H9 (cell line): Measurements from ENCODE around the gene METTL27. TPM values are rescaled to one million over a fixed set of nuclear protein-coding genes. Genes with fewer than 3 reads are reported as not detected.
"Not testable (repeated sequence)": the region's sequence is repeated elsewhere in the genome, so short reads cannot be mapped to it uniquely, and the experiment has no call there.

ENCODE experiments used
- DNase-seq: peaks from one replicate; pipeline ENCODE4 v3.0.0-alpha.2; 2017
- H2AFZ ChIP-seq: one replicate; pipeline ENCODE4 v1.6.1; 2013; ENCODE audit warnings: mild to moderate bottlenecking, low read length, control low read depth, moderate library complexity
- H2AK5ac ChIP-seq: 2 replicates; pipeline ENCODE4 v1.6.1; 2013; ENCODE audit warnings: low read length, control low read depth, mixed read lengths; ENCODE audit not compliant: insufficient read length
- H2BK120ac ChIP-seq: one replicate; pipeline ENCODE4 v1.6.1; 2013; ENCODE audit warnings: low read depth, mild to moderate bottlenecking, low read length, control low read depth, inconsistent platforms; ENCODE audit not compliant: poor library complexity, severe bottlenecking
- H2BK12ac ChIP-seq: 2 replicates; pipeline ENCODE4 v1.6.1; 2013; ENCODE audit warnings: low read length, control low read depth, mixed read lengths, low read depth; ENCODE audit not compliant: insufficient read length
- H2BK15ac ChIP-seq: 2 replicates; pipeline ENCODE4 v1.6.1; 2013; ENCODE audit warnings: low read depth, low read length, control low read depth
- H2BK20ac ChIP-seq: one replicate; pipeline ENCODE4 v1.6.1; 2013; ENCODE audit warnings: low read depth, mild to moderate bottlenecking, low read length, control low read depth, inconsistent platforms; ENCODE audit not compliant: poor library complexity, severe bottlenecking
- H2BK5ac ChIP-seq: 2 replicates; pipeline ENCODE4 v1.6.1; 2013; ENCODE audit warnings: low read length, control low read depth, mixed read lengths; ENCODE audit not compliant: insufficient read length
- H3K14ac ChIP-seq: 2 replicates; pipeline ENCODE4 v1.6.1; 2013; ENCODE audit warnings: low read length, control low read depth; ENCODE audit not compliant: insufficient read depth
- H3K18ac ChIP-seq: 2 replicates; pipeline ENCODE4 v1.6.1; 2013; ENCODE audit warnings: low read depth, mild to moderate bottlenecking, mixed read lengths, low read length, control low read depth; ENCODE audit not compliant: insufficient read length
- H3K23ac ChIP-seq: 2 replicates; pipeline ENCODE4 v1.6.1; 2013; ENCODE audit warnings: low read length, control low read depth, mixed read lengths, low read depth; ENCODE audit not compliant: insufficient read length
- H3K23me2 ChIP-seq: 2 replicates; pipeline ENCODE4 v1.6.1; 2013; ENCODE audit warnings: low read depth, mild to moderate bottlenecking, mixed read lengths, low read length, control low read depth; ENCODE audit not compliant: insufficient read length, poor library complexity, severe bottlenecking
- H3K27ac ChIP-seq: 2 replicates; pipeline ENCODE4 v1.5.1; 2013; ENCODE audit warnings: low read length, control low read depth, mixed read lengths, low read depth; ENCODE audit not compliant: insufficient read length
- H3K27me3 ChIP-seq: 2 replicates; pipeline ENCODE4 v1.6.1; 2013; ENCODE audit warnings: low read length, control low read depth, inconsistent platforms; ENCODE audit not compliant: insufficient read depth
- H3K4ac ChIP-seq: 2 replicates; pipeline ENCODE4 v1.6.1; 2013; ENCODE audit warnings: low read depth, mild to moderate bottlenecking, control low read depth, inconsistent platforms, low read length, moderate library complexity
- H3K4me1 ChIP-seq: 2 replicates; pipeline ENCODE4 v1.6.1; 2013; ENCODE audit warnings: low read length, control low read depth, inconsistent platforms; ENCODE audit not compliant: insufficient read depth
- H3K4me2 ChIP-seq: 2 replicates; pipeline ENCODE4 v1.6.1; 2013; ENCODE audit warnings: low read length, control low read depth, mixed read lengths; ENCODE audit not compliant: insufficient read length, insufficient read depth
- H3K56ac ChIP-seq: 2 replicates; pipeline ENCODE4 v1.6.1; 2013; ENCODE audit warnings: low read depth, mild to moderate bottlenecking, mixed read lengths, low read length, control low read depth; ENCODE audit not compliant: insufficient read length
- H3K79me1 ChIP-seq: 2 replicates; pipeline ENCODE4 v1.6.1; 2013; ENCODE audit warnings: low read depth, mild to moderate bottlenecking, moderate library complexity, low read length, control low read depth, inconsistent platforms; ENCODE audit not compliant: insufficient read depth, poor library complexity, severe bottlenecking
- H3K79me2 ChIP-seq: 2 replicates; pipeline ENCODE4 v1.6.1; 2013; ENCODE audit warnings: low read length, control low read depth, inconsistent platforms; ENCODE audit not compliant: insufficient read depth
- H3K9ac ChIP-seq: 2 replicates; pipeline ENCODE4 v1.6.1; 2013; ENCODE audit warnings: low read length, control low read depth, mixed read lengths; ENCODE audit not compliant: insufficient read length; ENCODE audit errors: extremely low read depth
- H3K9me3 ChIP-seq: one replicate; pipeline ENCODE4 v1.6.1; 2013; ENCODE audit warnings: low read depth, low read length, inconsistent platforms; ENCODE audit not compliant: control insufficient read depth
- H3T11ph ChIP-seq: one replicate; pipeline ENCODE4 v1.6.1; 2013; ENCODE audit warnings: mild to moderate bottlenecking, low read length, control low read depth, inconsistent platforms
- H4K20me1 ChIP-seq: one replicate; pipeline ENCODE4 v1.6.1; 2013; ENCODE audit not compliant: control insufficient read depth, insufficient read length, insufficient read depth
- H4K5ac ChIP-seq: 2 replicates; pipeline ENCODE4 v1.6.1; 2013; ENCODE audit warnings: low read depth, mild to moderate bottlenecking, mixed read lengths, low read length, control low read depth; ENCODE audit not compliant: insufficient read length
- H4K8ac ChIP-seq: replicated peaks from 2 replicates; pipeline ENCODE4 v1.6.1; 2013; ENCODE audit warnings: low read length, control low read depth, mixed read lengths, low read depth; ENCODE audit not compliant: insufficient read length
- H4K91ac ChIP-seq: 2 replicates; pipeline ENCODE4 v1.6.1; 2013; ENCODE audit warnings: low read depth, mild to moderate bottlenecking, moderate library complexity, mixed read lengths, low read length, control low read depth; ENCODE audit not compliant: insufficient read length
- H3K27ac Mint-ChIP-seq, 3 experiments: 2 replicates in 2 of 3; 3 replicates in 1 of 3; pipeline ENCODE4 v1.8.0; 2020 to 2021; ENCODE audit warnings: mixed read lengths in 3 of 3, mild to moderate bottlenecking in 1 of 3, moderate library complexity in 1 of 3
- H3K27me3 Mint-ChIP-seq: 2 replicates; pipeline ENCODE4 v1.8.0; 2021; ENCODE audit warnings: low read depth, mild to moderate bottlenecking, moderate library complexity, mixed read lengths
- H3K36me3 Mint-ChIP-seq, 3 experiments: 2 replicates in 2 of 3; 3 replicates in 1 of 3; pipeline ENCODE4 v1.8.0; 2020 to 2021; ENCODE audit warnings: low read depth in 3 of 3, mixed read lengths in 3 of 3; ENCODE audit not compliant: insufficient read depth in 1 of 3
- H3K4me1 Mint-ChIP-seq, 2 experiments: 2 replicates each; pipeline ENCODE4 v1.8.0; 2020; ENCODE audit warnings: mixed read lengths in 2 of 2
- H3K4me3 Mint-ChIP-seq, 2 experiments: 2 replicates in 1 of 2; 3 replicates in 1 of 2; pipeline ENCODE4 v1.8.0; 2020 to 2021; ENCODE audit warnings: mild to moderate bottlenecking in 2 of 2, mixed read lengths in 2 of 2, moderate library complexity in 1 of 2
- H3K9me3 Mint-ChIP-seq, 2 experiments: 2 replicates in 1 of 2; 3 replicates in 1 of 2; pipeline ENCODE4 v1.8.0; 2020; ENCODE audit warnings: mild to moderate bottlenecking in 2 of 2, mixed read lengths in 2 of 2, moderate library complexity in 1 of 2
- CTCF ChIP-seq: fragments of 200-600 bp; sonication (generic); conservative IDR thresholded peaks from 3 replicates; pipeline ENCODE4 v1.8.0; 2021; ENCODE audit warnings: antibody characterized with exemption, mild to moderate bottlenecking
- WGBS: extraction: QIAGEN DNeasy Blood & Tissue Kit; methylation state at CpG from one replicate; pipeline ENCODE4 v1.1.7; 2013; ENCODE audit warnings: missing lambda C conversion rate, low lambda C conversion rate, mixed read lengths; ENCODE audit not compliant: insufficient read length; ENCODE audit errors: extremely low coverage; 5-methylcytosine and 5-hydroxymethylcytosine counted together
- total RNA-seq: library from RNA; stranded (reverse); gene quantifications from 2 replicates; pipeline ENCODE4 v1.2.1, GENCODE V29; 2021

Gene METTL27
- total RNA-seq, 1 experiment from 2014 or later: 13.5 TPM

DNA sequence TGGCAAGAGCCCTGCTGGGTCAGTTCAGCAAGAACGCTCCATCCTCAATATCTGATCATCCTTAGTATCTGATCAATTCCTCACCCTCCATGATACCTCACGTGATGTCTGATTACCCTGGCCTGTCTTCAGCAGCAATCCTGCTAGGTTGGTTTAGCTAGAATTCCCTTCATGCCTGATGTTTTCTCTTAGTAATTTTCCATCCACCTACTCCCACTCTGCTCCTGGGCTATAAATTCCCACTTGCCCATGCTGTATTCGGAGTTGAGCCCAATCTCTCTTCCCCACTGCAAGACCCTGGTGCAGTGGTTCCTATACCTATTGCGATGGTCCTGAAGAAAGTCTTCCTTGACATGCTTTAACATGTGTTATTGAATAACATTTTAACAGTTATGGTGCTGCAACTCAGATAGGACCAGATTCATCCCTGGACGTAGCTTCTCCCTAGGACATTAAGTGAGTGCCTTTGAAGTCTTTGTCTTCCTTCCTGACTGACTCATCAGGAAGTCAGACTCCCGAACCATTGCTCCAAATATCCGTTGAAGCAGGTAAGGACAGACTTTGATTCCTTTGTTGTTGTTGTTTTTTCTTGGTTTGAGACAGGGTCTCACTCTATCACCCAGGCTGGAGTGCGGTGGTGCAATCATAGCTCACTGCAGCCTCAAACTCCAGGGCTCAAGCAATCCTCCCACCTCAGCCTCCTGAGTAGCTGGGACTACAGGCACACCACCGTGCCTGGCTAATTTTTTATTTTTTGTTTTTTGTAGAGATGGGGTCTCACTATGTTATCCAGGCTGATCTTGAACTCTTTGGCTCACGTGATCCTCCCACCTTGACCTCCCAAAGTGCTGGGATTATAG lies 42.8 kb downstream of the METTL27 start:
- H3K56ac ChIP-seq: no peak overlapping the region

DNA sequence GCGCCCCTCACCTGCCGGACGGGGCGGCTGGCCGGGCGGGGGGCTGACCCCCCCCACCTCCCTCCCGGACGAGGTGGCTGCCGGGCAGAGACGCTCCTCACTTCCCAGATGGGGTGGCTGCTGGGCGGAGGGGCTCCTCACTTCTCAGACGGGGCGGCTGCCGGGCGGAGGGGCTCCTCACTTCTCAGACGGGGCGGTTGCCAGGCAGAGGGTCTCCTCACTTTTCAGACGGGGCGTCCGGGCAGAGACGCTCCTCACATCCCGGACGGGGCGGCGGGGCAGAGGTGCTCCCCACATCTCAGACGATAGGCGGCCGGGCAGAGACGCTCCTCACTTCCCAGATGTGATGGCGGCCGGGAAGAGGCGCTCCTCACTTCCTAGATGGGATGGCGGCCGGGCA lies 45.1 kb downstream of the METTL27 start:
- not testable (repeated sequence) for H3K4me2 ChIP-seq, H3K27me3 Mint-ChIP-seq, H3K14ac ChIP-seq, H3K27me3 ChIP-seq, H3K18ac ChIP-seq, DNase-seq, H3K27ac ChIP-seq, H2BK12ac ChIP-seq, H3K27ac Mint-ChIP-seq, H2AK5ac ChIP-seq, H2AFZ ChIP-seq, H2BK5ac ChIP-seq, H3K4me1 ChIP-seq, H4K5ac ChIP-seq, H3K9me3 Mint-ChIP-seq, H4K20me1 ChIP-seq, H3K9ac ChIP-seq, H3T11ph ChIP-seq, H3K79me2 ChIP-seq, H4K8ac ChIP-seq, H3K23me2 ChIP-seq, H3K79me1 ChIP-seq, H3K4ac ChIP-seq, H3K23ac ChIP-seq, H3K56ac ChIP-seq, H2BK15ac ChIP-seq, H2BK20ac ChIP-seq, H2BK120ac ChIP-seq, H3K4me3 Mint-ChIP-seq, H4K91ac ChIP-seq, H3K36me3 Mint-ChIP-seq, H3K9me3 ChIP-seq
- H3K4me1 Mint-ChIP-seq: peaks cover 12 to 17% of the 10 kb centered on the region in 2 experiments
- WGBS: no CpG with 5 or more reads among the region's 34 CpGs

More for the DNA sequence above, 42.8 kb downstream of the METTL27 start:
- Histone ChIP-seq H2AFZ (no peak overlapping the region), H4K91ac (no peak overlapping the region), H3K18ac (no peak overlapping the region), H3K27ac (no peak overlapping the region), H3K79me1 (no peaks in the 10 kb centered on the region), H3K9ac (no peak overlapping the region), H2BK12ac (no peak overlapping the region), H2BK15ac (no peak overlapping the region), H3K4ac (no peak overlapping the region), H3K27me3 (no peaks in the 10 kb centered on the region), H3K9me3 (no peaks in the 10 kb centered on the region), H3T11ph (no peak overlapping the region), H4K8ac (no peak overlapping the region), H3K23ac (no peak overlapping the region), H3K23me2 (no peaks in the 10 kb centered on the region), H3K4me2 (peak overlapping the region; percentile 11), H2BK120ac (no peak overlapping the region), H2AK5ac (no peak overlapping the region), H3K79me2 (no peaks in the 10 kb centered on the region), H4K20me1 (no peaks in the 10 kb centered on the region), H3K4me1 (no peaks in the 10 kb centered on the region; the same call in 1 of the 2 replicates), H2BK5ac (no peak overlapping the region), H3K14ac (no peak overlapping the region), H2BK20ac (no peak overlapping the region), H4K5ac (no peak overlapping the region)
- DNase-seq: peak; percentile 16
- WGBS: no CpG with 5 or more reads among the region's 10 CpGs
- no peak overlapping the region for H3K4me3 Mint-ChIP-seq
- no peak for TF ChIP-seq CTCF
- peaks cover 5 to 10% of the 10 kb centered on the region in 2 experiments; a peak in 4 of 5 replicates for H3K9me3 Mint-ChIP-seq
- peaks cover 9 to 10% of the 10 kb centered on the region in 2 experiments; a peak in 3 of 4 replicates for H3K4me1 Mint-ChIP-seq
- peak overlapping the region in 2 of 3 experiments; percentile 3 to 18; a peak in 1 of 7 replicates for H3K27ac Mint-ChIP-seq
- H3K36me3 Mint-ChIP-seq: no peaks in the 10 kb centered on the region
- H3K27me3 Mint-ChIP-seq: peaks cover 7% of the 10 kb centered on the region
